ENCODE measurements around the gene INO80E. TPM values are rescaled to one million over a fixed set of nuclear protein-coding genes. Genes with fewer than 3 reads are reported as not detected.

The INO80E gene
- total RNA-seq, 1 experiment from 2014 or later: 87.8 TPM

- no peak for DNase-seq (ENCODE audit: extremely low read depth, low read depth)
These were observed 4.5 kb upstream of the INO80E start for GRCh38 chr16:29991571-29991904.

- DNase-seq (ENCODE audit: extremely low read depth, low read depth): no peak
These were observed 3.6 kb upstream of the INO80E start for GRCh38 chr16:29992344-29992967.

DNA sequence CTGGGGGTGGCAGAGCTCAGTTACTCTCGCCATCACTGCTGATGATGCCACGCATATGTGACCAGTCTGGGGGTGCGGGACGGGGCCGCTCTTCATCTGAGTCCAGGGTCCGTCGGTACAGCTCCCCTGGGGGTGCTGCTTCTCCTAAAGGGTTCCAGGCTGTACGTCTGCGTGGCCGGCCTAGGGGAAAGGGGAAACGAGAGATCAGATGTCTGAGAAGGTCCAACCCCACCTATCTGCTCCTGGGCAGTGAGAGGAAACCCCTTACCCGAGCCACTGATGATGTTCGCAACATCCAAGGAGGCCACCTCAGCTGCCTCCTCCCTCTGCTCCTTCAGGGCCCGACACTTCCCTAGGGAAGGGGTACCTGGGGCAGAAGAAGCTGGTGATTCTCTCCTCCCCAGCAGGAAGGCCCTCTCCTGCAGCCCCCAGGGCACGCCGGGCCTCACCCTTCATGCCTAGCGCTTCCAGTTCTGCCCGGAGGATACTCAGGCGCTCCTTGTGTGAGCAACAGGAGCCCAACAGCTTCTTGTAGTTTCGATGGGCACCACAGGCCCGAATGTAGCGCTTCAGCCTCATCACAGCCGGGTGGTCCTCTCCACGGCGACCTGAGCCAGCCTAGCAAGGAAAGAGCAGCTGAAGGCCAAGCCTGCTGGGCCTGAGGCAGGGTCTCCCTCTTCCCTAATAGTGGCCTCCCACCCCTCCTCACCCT, 2.7 kb upstream of the INO80E start:
- no peak for DNase-seq (ENCODE audit: extremely low read depth, low read depth)

DNA sequence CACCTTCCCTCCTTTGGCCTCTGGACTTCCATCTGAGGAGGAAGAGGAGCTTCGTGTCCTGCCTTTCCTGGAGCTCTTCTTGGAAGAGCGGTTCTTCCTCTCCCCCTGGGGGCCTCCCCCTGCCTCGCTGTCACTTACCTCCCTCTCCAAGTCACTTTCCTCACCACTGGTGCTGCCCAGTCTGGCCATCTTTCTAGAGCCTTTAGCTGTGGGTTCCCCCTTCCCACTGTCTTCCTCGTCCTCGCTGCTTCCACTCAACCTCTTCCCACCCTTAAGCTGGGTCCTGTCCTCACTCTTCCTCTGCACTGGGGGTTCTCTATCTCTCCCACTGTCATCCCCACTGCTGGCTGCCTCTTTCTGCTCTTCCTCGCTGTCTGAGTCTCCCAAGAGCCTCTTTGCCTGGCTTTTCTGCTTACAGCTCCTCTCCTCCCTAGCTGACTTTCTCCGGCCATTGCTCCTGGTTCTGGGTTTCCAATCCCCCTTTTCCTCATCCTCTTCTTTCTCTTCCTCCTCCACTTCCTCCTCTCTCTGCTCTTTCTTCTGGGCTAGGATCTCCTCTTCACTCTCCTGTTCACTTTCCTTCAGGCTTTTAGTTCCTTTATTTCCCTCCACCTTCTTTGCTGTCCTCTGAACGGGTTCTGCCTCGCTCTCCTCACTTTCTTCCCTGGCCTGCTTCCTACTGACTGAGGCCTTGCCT, 2.0 kb upstream of the INO80E start:
- no peak for DNase-seq (ENCODE audit: extremely low read depth, low read depth)

- DNase-seq (ENCODE audit: extremely low read depth, low read depth): no peak
These were observed 1.3 kb upstream of the INO80E start for GRCh38 chr16:29994600-29995323.

DNA sequence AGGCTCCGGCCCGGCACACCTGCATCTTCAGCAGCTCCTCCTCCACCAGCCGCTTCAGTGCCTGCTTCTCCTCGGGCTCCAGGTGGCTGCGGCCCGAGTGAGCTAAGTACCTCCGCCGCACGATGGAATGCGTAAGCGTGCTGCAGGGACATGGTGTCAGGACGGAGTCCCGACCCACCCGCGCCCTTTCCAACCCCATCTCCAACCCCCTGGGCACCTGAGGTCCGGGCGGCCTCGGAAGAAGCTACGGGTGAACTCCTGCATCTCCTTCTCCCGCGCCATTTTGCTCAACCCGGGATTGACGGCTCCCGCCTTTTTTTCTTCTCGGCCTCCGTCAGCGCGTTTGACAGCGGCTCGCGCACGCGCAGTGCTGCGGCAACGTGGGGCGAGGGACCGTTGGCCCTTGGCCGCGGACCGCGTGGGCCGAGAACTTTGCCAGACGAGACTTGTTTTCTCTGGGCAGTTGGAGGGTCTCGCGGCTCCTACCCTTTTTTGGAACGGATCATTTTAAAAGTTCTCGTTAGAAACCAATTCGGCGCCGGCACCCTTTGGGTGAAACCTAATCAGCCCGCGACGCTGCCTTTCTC, 624 bp upstream of the INO80E start, which contains the start of gene HIRIP3:
Gene HIRIP3 (minus strand): TSS at position 294 of the 587 bp plus-strand sequence. CDS start 12 bp downstream, at position 282.
- DNase-seq (ENCODE audit: extremely low read depth, low read depth): peak; percentile 78

DNA sequence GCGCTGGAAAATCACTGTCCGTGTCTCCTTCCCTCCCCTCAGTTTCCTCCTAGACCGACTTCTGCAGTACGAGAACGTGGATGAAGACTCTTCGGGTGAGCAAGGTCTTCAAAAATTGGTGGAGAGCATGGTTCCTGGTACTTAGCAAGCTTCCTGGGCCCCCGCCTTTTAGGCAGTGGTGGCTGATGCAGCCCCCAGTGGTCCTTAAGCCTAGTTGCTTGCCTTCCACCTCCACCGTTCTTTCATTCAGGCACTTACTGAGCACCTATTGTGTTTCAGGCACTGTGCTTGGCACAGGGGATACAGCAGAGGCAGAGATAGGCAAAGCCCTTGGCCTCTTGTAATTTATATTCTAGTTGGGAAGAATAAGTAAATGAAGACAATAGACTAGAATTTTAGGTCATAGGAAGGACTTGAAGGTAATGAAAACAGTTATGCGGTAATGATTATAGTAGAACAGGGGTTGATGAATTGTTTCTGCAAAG, 767 bp downstream of the INO80E start:
- DNase-seq (ENCODE audit: extremely low read depth, low read depth): no peak

- no peak for DNase-seq (ENCODE audit: extremely low read depth, low read depth)
These were observed 3.6 kb downstream of the INO80E start for GRCh38 chr16:29999605-30000004.

- DNase-seq (ENCODE audit: extremely low read depth, low read depth): no peak
These were observed 4.9 kb downstream of the INO80E start for GRCh38 chr16:30000735-30001631.

GRCh38 chr16:30002614-30003346, 6.7 kb downstream of the INO80E start:
- no peak for DNase-seq (ENCODE audit: extremely low read depth, low read depth)

GRCh38 chr16:30003670-30004423, 7.8 kb downstream of the INO80E start:
- DNase-seq (ENCODE audit: extremely low read depth, low read depth): no peak

GRCh38 chr16:30004424-30004776, 8.4 kb downstream of the INO80E start:
- DNase-seq (ENCODE audit: extremely low read depth, low read depth): no peak

GRCh38 chr16:30004811-30005242, 8.8 kb downstream of the INO80E start:
- DNase-seq (ENCODE audit: extremely low read depth, low read depth): no peak

DNA sequence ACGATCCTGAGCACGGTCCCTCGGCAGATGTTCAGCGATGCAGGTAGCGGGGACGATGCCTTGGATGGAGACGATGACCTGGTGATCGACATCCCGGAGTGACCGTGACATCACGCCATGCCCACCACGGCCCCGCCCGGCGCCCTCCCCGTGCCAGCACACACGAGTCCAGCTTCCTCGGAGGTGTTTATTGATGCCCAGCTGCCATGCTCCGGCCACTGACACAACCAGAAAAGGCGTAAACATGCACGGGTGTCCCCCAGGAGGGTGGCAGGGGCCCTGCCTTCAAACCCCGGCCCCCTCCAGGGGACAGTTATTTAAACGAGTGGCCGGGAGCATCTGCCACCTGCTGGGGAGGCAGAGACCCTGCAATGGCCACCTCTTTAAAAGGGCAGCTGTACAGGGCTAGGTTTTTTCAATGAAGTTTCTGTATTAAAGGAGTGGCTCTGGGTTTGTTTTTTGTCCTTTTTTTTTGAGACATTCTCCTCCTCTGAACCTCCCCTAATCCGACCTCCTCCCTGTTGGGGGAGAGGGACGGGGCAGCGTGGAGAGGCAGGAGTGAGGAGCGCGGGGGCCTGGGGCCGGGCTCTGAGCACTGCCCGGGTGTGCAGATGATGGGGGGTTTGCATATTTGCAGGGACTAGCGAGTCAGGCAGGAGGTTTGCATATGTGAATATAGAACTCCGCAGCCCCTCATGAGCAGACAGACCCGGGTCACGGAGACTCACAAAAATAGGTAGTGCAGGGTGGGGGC, 9.5 kb downstream of the INO80E start:
- peak; percentile 33 for DNase-seq (ENCODE audit: extremely low read depth, low read depth)

DNA sequence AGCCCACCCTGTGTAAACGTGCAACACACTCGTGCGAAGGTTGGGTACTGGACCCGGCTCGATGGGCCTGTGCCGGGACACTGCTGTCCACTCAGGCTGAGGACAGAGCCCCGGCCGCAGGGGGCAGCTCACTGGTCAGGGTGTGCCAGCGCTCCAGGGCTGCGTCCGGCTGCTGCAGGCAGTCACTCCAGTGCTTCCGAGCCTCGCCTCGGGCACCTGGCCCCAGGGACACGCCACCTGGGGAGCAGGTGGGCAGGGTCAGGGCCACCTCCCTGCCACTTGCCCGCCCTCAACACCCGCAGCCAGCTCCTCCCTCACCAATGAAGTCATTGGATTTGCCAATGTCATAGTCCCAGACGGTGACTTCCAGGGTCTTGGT, 10.0 kb downstream of the INO80E start:
- no peak for DNase-seq (ENCODE audit: extremely low read depth, low read depth)

DNA sequence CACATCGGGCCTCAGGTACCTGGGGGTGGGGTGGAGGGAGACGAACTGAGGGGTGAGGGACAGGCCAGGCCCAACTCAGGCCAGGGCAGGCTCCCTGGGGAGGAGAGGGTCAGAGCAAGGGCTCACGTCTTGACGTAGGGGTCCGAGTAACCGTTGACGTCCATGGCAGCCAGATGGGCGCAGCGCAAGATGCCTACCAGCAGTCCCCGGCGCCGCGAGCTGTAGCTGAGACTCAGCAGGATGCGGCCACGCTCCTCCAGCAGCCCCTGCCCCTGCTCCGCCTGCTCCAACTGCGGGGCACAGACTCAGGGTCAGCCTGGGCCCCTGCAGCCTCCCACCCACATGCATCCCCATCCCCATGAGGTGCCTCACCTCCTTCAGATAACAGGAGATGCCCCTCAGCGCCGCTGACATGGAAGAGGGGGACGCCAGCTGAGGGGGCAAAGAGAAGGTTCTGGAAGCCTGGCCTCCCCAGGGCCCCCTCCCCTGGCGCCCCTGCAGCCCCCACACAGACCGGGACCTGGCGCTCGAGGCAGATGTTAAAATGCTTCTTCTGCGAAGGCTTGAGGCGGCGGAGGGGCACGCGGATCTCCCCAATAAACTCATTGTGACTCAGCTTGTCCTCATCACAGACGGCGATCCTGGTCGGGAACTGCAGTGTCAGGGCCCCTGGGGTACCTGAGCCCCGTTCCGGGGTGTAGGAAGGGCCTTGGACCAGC, 10.8 kb downstream of the INO80E start:
- no peak for DNase-seq (ENCODE audit: extremely low read depth, low read depth)

GRCh38 chr16:30007378-30007895, 11.4 kb downstream of the INO80E start:
- DNase-seq (ENCODE audit: extremely low read depth, low read depth): no peak
